ENCODE results near the gene WNT9A. TPM values are rescaled to one million over a fixed set of nuclear protein-coding genes. Genes with fewer than 3 reads are reported as not detected.

The WNT9A gene
- total RNA-seq, 3 donors from 2014 or later, result 1.1 to 2.5 (median 1.3) TPM

DNA sequence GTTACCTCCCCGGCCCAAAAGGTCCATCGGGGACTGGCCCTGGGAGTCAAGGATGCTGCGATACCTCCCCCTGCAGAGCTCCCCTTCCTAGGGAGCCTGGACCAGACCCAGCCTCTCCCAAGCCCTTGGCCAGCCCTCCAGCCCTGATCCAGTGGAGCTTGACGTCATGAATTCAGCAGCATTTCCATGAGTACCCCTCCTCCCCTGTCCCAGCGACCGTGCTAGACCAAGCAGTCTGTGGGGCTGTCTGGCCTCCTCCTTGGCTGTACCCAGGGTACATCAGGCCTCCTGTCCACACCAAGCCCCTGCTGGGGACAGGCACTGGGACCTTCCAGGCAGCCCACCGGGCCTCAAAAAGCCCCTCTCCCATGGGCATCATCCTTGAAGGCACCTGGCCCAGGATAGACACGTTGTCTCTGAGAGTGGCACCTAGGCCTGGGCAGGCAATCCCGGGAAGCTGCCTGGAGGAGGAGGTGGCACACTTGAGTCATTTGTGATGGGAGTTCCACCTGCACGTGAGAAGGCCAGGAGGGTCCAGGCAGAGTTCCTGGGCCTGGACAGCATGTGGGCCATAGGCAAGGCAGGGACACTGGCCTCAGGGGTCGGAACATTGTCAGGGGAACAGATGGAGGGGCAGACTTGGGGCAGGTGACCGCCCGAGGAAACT lies 46.4 kb downstream of the WNT9A start:
- Histone ChIP-seq H3K27me3 (no peaks in the 10 kb centered on the region), H3K4me1 (peaks cover 0 to 4% of the 10 kb centered on the region in 2 donors), H3K9me3 (no peaks in the 10 kb centered on the region), H3K27ac (no peak overlapping the region), H3K4me3 (no peak overlapping the region), H3K36me3 (no peaks in the 10 kb centered on the region)
- TF ChIP-seq POLR2AphosphoS5 (IDR thresholded peaks at IDR 0.05) (no peak), POLR2A (IDR thresholded peaks at IDR 0.05) (no peak)
- TF ChIP-seq, protein P1, sequence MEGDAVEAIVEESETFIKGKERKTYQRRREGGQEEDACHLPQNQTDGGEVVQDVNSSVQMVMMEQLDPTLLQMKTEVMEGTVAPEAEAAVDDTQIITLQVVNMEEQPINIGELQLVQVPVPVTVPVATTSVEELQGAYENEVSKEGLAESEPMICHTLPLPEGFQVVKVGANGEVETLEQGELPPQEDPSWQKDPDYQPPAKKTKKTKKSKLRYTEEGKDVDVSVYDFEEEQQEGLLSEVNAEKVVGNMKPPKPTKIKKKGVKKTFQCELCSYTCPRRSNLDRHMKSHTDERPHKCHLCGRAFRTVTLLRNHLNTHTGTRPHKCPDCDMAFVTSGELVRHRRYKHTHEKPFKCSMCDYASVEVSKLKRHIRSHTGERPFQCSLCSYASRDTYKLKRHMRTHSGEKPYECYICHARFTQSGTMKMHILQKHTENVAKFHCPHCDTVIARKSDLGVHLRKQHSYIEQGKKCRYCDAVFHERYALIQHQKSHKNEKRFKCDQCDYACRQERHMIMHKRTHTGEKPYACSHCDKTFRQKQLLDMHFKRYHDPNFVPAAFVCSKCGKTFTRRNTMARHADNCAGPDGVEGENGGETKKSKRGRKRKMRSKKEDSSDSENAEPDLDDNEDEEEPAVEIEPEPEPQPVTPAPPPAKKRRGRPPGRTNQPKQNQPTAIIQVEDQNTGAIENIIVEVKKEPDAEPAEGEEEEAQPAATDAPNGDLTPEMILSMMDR (IDR thresholded peaks at IDR 0.05), result no peak
- intact Hi-C loops (cut with DNase I; ENCODE audit: low total_unique reads), result no loop called here
- DNase-seq (ENCODE audit: low spot score in 2 of 2), result peak in 1 of 2 donors; percentile 41

DNA sequence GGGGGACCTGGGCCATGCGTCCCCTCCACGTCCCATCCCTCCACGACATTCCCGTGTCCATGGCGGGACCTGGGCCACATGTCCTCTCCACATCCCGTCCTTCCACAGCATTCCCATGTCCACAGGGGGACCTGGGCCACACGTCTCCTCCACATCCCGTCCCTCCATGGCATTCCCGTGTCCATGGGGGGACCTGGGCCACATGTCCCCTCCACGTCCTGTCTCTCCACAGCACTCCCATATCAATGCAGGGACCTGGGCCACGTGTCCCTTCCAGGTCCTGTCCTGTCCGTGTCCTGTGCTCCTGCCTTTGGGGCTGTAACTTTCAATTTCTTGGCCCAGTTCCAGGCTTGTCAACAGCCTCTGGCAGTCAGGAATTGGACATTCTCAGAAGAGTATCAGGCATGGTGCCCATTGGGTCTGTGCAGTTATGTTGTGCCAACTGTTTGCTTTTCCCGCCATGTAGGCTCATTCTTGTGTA lies 47.1 kb downstream of the WNT9A start:
- peak in 1 of 2 donors; percentile 47 for DNase-seq (ENCODE audit: low spot score in 2 of 2)
- Histone ChIP-seq H3K27ac (no peak overlapping the region), H3K4me1 (peaks cover 3 to 6% of the 10 kb centered on the region in 2 donors), H3K4me3 (no peak overlapping the region), H3K9me3 (no peaks in the 10 kb centered on the region), H3K36me3 (no peaks in the 10 kb centered on the region), H3K27me3 (no peaks in the 10 kb centered on the region)
- intact Hi-C loops (cut with DNase I; ENCODE audit: low total_unique reads), result no loop called here
- no peak for TF ChIP-seq POLR2AphosphoS5 (IDR thresholded peaks at IDR 0.05)
- TF ChIP-seq, protein P1 (IDR thresholded peaks at IDR 0.05), result no peak
- no peak for TF ChIP-seq POLR2A (IDR thresholded peaks at IDR 0.05)

DNA sequence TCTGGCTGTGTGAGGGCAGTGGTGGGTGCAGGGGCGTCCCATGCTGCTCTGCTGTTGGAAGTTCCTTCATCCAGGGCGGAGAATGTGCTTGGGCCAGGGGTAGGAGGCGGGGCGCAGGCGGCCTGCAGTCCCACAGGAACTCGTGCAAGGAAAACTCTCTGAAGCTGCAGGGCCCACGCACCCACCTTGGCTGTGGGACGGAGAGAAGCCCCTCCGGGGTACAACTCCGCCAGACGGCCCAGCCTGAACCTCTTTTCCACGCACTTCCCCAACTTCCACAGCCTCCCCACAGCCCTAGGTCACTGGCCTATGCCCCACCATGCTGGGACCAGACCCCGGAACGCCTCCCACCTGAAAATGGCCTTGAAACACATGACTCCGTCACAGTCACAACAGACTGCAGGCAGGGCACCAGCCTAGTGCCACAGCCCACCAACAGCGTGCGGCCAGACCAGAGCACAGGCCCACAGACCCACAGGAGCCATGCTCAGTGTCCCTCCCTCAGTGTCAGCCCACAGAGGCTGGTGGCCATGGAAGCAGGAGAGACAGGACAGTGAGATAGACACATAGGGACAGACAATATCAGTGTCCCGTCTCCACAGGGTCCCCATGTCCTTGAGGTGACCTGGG lies 47.8 kb downstream of the WNT9A start:
- no peak overlapping the region for H3K4me3 ChIP-seq
- peaks cover 3 to 6% of the 10 kb centered on the region in 2 donors for H3K4me1 ChIP-seq
- H3K9me3 ChIP-seq, result no peaks in the 10 kb centered on the region
- peak in 1 of 2 donors; percentile 36 for DNase-seq (ENCODE audit: low spot score in 2 of 2)
- TF ChIP-seq POLR2A (IDR thresholded peaks at IDR 0.05) (no peak), POLR2AphosphoS5 (IDR thresholded peaks at IDR 0.05) (no peak)
- TF ChIP-seq, protein P1 (IDR thresholded peaks at IDR 0.05), result no peak
- H3K36me3 ChIP-seq, result no peaks in the 10 kb centered on the region
- no peak overlapping the region for H3K27ac ChIP-seq
- no peaks in the 10 kb centered on the region for H3K27me3 ChIP-seq
- intact Hi-C loops (cut with DNase I; ENCODE audit: low total_unique reads), result no loop called here

DNA sequence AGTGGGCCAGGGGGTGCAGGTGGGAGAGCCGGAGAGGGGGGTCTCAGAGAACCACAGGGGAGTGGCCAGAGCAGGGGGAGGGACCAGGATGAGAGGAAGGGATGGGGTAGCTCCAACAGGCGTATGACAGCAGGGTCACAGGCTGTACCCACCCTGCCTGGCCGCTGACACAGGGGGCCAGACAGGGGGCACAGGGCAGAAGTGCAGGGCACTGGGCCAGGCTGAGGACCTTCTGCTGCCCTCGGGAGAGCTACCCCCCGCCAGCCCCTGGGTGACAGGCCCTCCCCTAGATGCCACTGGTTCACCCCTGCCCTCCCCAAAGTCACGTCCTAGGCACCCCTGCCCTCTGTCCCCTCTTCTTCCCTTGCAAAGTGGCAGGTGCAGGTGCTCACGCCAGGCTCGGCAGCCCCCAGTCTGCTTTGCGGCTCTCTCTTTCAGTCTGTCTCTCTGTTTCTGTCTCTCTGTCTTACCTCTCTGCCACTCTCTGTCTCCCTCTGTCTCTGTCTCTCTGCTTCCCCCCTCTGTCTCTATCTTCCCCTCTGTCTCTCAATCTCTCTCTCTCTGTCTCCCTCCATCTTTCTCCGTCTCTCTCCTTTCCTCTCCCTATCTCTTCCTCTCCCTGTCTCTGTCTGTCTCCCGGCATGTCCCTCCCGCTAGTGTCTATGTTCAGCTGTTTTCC lies 48.5 kb downstream of the WNT9A start:
- H3K9me3 ChIP-seq, result no peaks in the 10 kb centered on the region
- H3K27me3 ChIP-seq, result no peaks in the 10 kb centered on the region
- no peak overlapping the region for H3K4me3 ChIP-seq
- H3K36me3 ChIP-seq, result no peaks in the 10 kb centered on the region
- TF ChIP-seq POLR2A (IDR thresholded peaks at IDR 0.05), result no peak
- no peak for TF ChIP-seq POLR2AphosphoS5 (IDR thresholded peaks at IDR 0.05)
- TF ChIP-seq, protein P1 (IDR thresholded peaks at IDR 0.05), result no peak
- intact Hi-C loops (cut with DNase I; ENCODE audit: low total_unique reads), result no loop called here
- peaks cover 3 to 6% of the 10 kb centered on the region in 2 donors for H3K4me1 ChIP-seq
- no peak overlapping the region for H3K27ac ChIP-seq
- DNase-seq (ENCODE audit: low spot score in 2 of 2), result peak; percentile 8 to 25
